Limb (tissue), 2 donors: ENCODE data around the gene FOXD2.

ENCODE experiments used
- DNase-seq, 2 donors: peaks; one replicate each; pipeline ENCODE4 v3.0.0-alpha.2; 2016; ENCODE audit errors: extremely low spot score in 2 of 2

Gene FOXD2

DNA sequence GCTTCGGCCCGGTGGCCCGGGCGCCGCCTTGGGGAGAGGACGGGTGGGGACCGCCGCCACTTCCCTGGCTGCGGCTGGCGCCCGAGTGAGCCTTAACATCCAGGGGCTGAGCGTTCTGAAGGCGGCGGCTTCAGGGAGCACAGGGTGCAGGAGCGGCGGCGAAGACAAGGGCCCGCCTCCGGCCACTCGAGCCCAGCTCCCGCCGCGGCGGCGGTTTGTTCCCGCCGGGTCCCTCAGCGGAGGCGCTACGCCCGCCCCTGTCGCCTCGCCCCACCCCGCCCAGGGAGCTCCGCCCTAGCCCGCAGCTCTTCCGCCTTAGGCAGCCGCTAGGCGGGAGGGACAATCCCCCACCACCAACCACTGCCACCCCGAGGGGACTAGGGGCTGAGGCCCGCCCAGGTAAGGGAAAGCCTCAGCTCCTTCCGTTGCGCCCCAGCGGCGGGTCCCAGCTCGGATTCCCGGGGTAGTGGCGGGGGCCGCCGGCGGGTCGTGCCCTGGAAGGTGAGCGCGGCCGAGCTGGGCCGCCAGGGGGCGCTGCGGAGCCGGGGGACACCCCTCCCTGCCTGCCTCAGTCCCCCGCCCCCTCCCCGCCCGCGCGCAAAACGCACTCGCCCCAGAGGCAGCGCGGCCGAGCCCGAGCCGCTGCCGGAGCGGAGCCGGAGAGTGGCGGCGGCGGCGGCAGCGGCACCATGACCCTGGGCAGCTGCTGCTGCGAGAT lies at the start of gene FOXD2:
Gene FOXD2, plus strand, starts transcription at position 598 of the 718 bp plus-strand sequence. Its CDS starts 92 bp downstream, at position 690.
- peak; percentile 61 to 94 for DNase-seq

- peak in 1 of 2 donors; percentile 79 for DNase-seq
These were observed 49.0 kb upstream of the FOXD2 start for GRCh38 chr1:47388891-47389238.

DNA sequence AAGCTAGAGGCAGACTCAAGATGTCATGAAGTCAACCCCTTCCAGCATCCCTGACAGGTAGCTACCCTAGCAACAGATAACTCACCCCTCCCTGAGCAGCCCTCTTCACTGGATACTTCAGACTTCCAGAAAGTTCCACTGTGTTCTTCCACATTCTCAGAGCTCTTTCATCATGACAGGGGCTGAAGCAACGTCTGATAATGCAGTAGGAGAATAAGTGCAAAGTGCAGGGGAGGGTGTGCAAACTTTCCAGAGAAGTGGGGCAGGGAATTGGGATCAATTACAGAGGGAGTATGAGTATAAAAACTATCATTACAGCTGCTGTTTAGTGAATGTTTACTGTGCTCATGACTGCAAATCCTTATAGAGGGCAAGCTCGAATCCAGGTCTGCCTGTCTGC lies 48.1 kb upstream of the FOXD2 start:
- no peak for DNase-seq

DNA sequence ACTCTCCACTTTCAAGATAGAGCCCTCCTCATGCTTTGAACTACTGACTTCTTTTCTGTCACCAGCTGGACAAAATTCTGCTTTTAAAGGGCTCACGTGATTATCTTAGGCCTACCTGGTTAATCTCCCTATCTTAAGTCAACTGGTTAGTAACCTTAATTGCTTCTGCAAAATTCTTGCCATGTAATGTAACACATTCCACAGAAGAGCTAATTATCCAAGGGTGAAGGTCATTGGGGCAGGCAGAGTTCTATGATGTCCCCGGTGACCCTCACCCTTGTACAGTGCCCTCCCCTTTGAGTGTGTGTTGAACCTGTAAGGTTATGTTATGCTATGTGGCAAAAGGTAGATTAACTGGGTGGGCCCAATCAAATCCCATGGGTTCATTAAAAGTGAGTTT lies 47.0 kb upstream of the FOXD2 start:
- DNase-seq: no peak

- peak in 1 of 2 donors; percentile 5 for DNase-seq
These were observed 44.7 kb upstream of the FOXD2 start for GRCh38 chr1:47393141-47393540.

DNA sequence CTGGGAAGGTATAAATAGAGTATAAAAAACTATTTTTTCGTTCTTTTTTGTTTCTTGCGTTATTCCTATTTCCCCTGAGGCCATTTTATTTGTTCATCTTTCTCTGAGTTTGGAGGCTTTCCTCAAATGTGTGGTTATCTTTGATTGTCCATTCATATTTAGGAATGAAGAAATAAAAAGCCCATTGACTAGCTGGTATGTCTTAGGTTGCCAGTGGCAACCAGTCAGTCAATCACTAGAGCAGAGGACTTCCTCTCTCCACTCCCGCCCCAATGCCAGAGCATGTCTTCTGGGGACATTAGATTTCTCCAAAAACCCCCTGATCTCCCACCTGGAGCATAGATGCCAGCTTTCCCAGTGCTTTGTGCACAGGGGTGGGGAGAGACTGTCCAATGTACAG lies 42.4 kb upstream of the FOXD2 start:
- no peak for DNase-seq

DNA sequence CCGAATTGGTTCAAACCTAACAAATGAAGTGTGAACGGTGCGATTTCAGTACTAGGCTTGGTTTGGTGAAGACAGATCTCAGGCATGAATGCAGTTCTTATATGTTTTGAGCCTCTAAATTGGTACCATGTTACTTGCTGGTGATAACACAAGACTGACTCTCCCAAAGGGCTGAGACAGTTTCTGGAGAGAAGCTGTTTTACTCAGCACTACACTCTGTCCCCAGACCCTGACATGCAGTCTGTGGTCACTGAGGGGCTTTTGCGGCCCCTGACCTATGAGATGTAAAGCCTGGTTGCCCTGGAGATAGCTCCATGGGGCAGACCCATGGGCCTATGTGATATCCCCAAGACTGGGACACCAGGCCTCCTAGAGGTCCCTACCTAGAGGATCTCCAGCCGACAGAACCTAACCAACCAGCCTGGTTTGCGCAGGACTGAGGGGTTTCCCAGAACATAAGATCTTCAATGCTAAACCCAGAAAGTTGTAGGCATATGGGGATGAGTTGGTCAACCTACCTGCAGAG lies 41.1 kb upstream of the FOXD2 start:
- no peak for DNase-seq

GRCh38 chr1:47399138-47399845 lies 38.6 kb upstream of the FOXD2 start:
- DNase-seq: no peak

DNA sequence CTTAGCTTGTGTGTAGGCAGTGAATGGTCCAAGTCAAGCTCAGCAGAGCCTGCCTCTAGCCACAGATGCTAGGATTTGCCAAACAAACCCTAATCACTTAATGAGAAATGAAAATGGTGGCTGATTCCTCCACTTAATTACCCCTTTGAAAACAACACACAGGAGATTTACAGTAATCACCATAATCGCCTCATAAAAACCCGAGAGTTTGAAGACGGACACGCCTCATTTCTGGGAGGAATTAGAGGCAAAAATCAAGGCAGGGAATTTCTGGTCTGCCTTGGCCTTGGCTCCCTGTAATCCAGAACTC lies 38.0 kb upstream of the FOXD2 start:
- no peak for DNase-seq

- no peak for DNase-seq
These were observed 36.1 kb upstream of the FOXD2 start for GRCh38 chr1:47401761-47402160.

DNA sequence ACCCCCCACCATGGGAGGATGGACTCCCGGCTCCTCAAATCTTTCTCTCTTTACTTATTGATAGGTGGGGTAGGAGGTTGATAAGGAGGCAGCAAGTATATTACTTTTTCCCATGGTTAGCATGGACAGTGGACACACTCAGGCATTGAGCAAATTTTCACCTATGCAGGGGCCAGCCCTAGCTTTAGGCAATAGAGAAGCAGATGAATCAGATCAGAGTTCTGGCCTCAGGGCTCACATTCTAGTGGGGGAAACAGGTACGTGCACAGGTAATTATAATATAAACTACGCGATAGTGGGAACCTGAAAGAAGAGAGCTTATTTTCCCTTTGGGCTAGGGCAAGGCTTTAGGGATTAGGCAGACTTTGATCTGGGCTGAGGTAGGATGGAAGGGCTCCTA lies 35.3 kb upstream of the FOXD2 start:
- no peak for DNase-seq

DNA sequence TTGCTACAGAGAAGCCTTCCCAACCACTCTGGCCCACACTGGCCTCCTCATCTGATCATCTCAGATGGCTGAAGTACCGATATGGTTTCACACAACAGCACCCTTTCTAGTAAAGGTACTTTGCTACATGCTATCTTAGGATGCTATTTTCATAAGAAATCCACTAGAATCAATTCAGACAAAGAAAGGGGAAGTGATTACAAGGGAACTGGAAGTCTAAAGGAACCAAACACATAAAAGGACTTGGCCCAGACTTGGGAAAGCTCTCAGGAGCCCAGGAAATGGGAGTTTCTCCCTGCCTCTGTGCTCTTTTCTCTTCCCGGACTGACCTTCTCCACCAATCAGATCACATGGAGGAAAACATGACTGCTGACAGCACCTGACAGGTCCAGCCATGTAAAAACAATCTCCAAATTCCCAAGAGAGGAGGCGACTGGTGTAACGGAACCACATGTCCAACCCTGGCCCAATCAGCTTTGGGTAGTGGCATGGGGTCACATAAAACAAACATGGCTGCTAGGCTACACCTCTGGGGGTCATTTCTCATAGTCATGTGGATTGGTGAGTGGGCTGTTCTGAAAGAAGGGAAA lies 34.4 kb upstream of the FOXD2 start:
- DNase-seq: no peak

DNA sequence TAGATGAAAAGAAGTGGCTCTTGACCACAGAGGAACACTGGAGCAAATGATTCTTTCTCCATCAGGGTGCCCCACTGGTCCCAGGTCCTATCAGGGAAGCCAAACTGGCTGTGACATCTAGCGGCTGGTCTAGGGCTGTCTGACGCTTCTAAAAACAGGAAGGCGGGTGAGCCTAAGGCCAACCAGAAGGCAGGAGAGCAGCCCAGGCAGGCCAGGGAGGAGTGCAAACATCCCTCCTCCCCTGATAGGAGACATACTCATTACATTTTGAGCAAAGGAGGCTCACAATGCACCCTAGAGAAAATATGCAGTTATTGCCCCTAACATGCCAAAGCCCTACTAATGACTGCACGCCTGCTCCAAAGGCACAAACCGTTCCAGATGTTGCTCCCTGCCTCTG lies 32.1 kb upstream of the FOXD2 start:
- no peak for DNase-seq

GRCh38 chr1:47406966-47407365 lies 30.9 kb upstream of the FOXD2 start:
- DNase-seq: no peak

DNA sequence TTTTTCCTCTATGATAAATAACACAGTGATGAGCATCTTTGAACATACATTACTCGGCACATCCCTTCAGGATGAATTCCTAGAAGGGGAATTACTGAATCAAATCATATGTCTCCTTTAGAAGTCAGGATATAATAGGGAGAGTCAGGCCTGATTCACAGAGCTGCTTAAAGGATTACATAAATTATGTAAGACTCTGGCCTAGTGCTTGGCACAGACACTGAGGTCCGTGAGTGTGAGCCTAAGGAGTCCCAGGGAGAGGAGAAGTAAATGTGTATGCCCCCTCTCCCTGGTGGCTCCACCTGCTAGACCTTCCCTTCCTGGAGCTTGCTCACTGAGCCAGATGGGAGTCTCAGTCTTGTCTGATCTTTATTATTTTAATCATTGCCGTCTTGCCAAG lies 30.4 kb upstream of the FOXD2 start:
- DNase-seq: no peak

GRCh38 chr1:47409311-47410067 lies 28.4 kb upstream of the FOXD2 start:
- peak in 1 of 2 donors; percentile 70 for DNase-seq

DNA sequence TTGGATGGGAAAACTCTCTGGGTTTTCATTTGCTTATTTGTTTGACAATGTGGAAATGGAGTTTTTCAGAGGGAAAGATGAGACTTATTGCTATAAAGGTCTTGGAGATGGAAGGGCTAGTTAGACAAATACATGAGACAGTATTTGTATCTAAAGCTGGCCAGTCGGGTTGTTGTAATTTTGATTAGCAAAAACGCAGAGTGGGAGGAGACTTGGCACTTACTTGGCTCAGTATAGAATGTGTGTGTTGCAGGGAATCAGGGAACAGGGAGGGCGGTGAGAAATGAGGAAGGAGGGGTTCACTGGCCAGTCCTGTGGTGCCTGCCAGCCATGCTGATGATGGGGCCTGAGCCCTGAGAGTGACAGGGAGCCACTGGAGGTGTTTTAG lies 27.8 kb upstream of the FOXD2 start:
- DNase-seq: no peak

DNA sequence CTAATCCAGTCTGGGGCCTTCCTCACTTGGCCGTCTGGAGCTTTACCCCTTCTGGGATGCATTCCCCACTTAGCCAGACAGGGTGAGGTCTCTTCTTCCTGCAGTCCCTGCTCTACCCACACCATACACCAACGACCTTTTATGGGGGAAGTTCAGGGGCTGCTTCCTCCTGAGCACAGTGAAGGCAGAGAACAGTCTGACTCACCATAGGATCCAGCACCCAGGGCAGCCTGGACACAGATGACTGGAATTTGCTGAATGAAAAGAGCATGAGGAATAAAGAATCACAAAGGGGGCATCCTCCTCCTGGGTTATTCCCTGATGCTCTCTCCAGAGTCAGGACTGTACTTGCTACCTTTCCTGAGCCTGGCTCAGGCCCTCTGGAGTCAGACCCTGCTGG lies 26.4 kb upstream of the FOXD2 start:
- no peak for DNase-seq

DNA sequence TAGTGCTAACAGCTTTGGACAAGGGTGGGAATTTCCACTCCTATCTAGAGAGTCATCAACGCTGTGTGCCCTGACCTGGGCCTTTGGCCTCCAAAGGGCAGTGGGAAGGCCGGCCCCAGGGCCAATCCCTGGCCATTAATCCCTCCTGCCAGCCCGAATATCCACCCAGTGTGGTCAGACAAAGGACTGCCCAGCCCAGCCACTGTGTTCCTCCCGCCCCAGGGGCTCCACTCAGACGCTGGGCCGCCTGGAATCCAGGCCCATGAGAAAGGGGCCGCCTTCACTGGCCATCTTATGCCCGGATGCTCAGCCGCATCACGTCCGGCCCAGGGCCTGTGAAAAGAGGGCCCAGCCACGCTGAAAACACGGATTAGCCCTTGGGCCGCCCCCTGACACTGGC lies 25.4 kb upstream of the FOXD2 start:
- no peak for DNase-seq

- DNase-seq: no peak
These were observed 22.0 kb upstream of the FOXD2 start, which contains the start of gene FOXE3 for GRCh38 chr1:47415728-47416318. Gene FOXE3, plus strand, starts transcription at chr1:47416285. Its CDS starts 31 bp downstream, at chr1:47416316.

DNA sequence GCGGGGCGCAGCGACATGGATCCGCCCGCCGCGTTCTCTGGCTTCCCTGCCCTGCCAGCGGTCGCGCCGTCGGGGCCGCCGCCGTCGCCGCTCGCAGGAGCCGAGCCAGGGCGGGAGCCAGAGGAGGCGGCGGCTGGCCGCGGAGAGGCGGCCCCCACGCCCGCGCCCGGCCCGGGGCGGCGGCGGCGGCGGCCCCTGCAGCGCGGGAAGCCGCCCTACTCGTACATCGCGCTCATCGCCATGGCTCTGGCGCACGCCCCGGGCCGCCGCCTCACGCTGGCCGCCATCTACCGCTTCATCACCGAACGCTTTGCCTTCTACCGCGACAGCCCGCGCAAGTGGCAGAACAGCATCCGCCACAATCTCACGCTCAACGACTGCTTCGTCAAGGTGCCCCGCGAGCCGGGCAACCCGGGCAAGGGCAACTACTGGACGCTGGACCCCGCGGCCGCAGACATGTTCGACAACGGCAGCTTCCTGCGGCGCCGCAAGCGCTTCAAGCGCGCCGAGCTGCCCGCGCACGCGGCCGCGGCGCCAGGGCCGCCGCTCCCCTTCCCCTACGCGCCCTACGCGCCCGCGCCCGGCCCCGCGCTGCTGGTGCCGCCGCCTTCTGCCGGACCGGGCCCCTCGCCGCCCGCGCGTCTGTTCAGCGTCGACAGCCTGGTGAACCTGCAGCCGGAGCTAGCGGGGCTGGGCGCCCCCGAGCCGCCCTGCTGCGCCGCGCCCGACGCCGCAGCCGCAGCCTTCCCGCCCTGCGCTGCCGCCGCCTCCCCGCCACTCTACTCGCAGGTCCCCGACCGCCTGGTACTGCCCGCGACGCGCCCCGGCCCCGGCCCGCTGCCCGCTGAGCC lies 21.3 kb upstream of the FOXD2 start:
- DNase-seq: peak in 1 of 2 donors; percentile 47
